ENCODE measurements around the gene APC2. TPM values are rescaled to one million over a fixed set of nuclear protein-coding genes. Genes with fewer than 3 reads are reported as not detected.

The APC2 gene
- total RNA-seq, 2 donors from 2014 or later: 0.38 to 0.57 TPM

- H3K9ac ChIP-seq (ENCODE audit: extremely low read depth, low read length, poor library complexity, severe bottlenecking): no peak overlapping the region
- Mint-ChIP-seq H3K27ac (no peak overlapping the region), H3K4me3 (no peak overlapping the region), H3K4me1 (peaks cover 4% of the 10 kb centered on the region), H3K36me3 (ENCODE audit: low read depth) (peaks cover 3% of the 10 kb centered on the region), H3K27me3 (ENCODE audit: insufficient read depth) (peaks cover 6% of the 10 kb centered on the region), H3K9me3 (no peaks in the 10 kb centered on the region)
- H3K27ac ChIP-seq (ENCODE audit: low read depth, low read length): no peak overlapping the region
- TF ChIP-seq, protein P1, sequence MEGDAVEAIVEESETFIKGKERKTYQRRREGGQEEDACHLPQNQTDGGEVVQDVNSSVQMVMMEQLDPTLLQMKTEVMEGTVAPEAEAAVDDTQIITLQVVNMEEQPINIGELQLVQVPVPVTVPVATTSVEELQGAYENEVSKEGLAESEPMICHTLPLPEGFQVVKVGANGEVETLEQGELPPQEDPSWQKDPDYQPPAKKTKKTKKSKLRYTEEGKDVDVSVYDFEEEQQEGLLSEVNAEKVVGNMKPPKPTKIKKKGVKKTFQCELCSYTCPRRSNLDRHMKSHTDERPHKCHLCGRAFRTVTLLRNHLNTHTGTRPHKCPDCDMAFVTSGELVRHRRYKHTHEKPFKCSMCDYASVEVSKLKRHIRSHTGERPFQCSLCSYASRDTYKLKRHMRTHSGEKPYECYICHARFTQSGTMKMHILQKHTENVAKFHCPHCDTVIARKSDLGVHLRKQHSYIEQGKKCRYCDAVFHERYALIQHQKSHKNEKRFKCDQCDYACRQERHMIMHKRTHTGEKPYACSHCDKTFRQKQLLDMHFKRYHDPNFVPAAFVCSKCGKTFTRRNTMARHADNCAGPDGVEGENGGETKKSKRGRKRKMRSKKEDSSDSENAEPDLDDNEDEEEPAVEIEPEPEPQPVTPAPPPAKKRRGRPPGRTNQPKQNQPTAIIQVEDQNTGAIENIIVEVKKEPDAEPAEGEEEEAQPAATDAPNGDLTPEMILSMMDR (conservative IDR thresholded peaks at IDR 0.05): no peak
- no peak for DNase-seq
- H3K9me3 ChIP-seq (ENCODE audit: control insufficient read depth, low read length): no peaks in the 10 kb centered on the region
- 94% methylated on average over 33 to 56 of the region's 56 CpGs for WGBS, 2 experiments (ENCODE audit: insufficient coverage in 1 of 2, insufficient read length in 1 of 2)
- H3K4me1 ChIP-seq (ENCODE audit: control insufficient read depth, insufficient read depth, low read length): no peaks in the 10 kb centered on the region
- no peak overlapping the region for H3K4me3 ChIP-seq (ENCODE audit: low read length)
- no peaks in the 10 kb centered on the region for H3K36me3 ChIP-seq (ENCODE audit: control insufficient read depth, insufficient read depth, low read length)
- peaks cover 8% of the 10 kb centered on the region for H3K27me3 ChIP-seq (ENCODE audit: control insufficient read depth, insufficient read depth, low read length, poor library complexity, severe bottlenecking)
These were observed 37.0 kb downstream of the APC2 start for GRCh38 chr19:1486720-1487575.

DNA sequence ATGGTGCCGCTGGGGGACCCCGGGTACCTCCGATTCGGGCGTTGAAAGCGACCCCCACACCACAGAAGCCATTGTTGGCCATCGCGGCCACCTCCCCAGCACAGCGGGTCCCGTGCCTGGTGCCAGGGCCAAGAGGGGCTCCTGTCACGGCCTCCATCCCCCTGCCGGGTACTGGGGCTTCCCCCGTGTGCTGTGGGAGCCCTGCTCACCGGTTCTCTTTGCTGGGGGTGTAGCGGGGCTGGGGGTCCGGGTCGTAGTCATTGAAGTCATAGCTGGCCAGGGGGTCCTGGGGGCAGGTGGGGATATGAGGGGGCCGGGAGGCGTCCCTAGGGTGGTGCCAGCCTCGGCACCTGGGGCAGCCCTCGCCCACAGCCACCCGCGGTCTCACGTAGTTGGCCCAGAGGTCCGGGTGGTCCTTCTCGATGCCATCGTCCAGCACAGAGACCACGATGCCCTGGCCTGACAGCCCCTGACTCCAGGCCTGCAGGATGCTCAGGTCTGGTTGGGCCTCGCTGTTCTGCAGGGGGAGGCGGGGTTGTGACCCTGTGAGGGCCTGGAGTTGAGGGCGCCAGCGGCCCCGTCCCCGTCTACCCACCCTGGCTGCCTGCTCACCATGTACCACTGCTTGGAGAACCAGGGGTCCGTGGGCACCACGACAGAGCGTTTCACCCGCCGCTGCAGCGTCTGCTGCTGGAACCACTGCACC, 37.8 kb downstream of the APC2 start:
- 91 to 92% methylated on average over 13 to 40 of the region's 40 CpGs for WGBS, 2 experiments (ENCODE audit: insufficient coverage in 1 of 2, insufficient read length in 1 of 2)
- Mint-ChIP-seq H3K4me3 (no peak overlapping the region), H3K27me3 (ENCODE audit: insufficient read depth) (peaks cover 13% of the 10 kb centered on the region), H3K36me3 (ENCODE audit: low read depth) (no peaks in the 10 kb centered on the region), H3K4me1 (peaks cover 5% of the 10 kb centered on the region), H3K27ac (no peak overlapping the region), H3K9me3 (no peaks in the 10 kb centered on the region)
- TF ChIP-seq, protein P1 (conservative IDR thresholded peaks at IDR 0.05): no peak
- Histone ChIP-seq H3K36me3 (ENCODE audit: control insufficient read depth, insufficient read depth, low read length) (no peaks in the 10 kb centered on the region), H3K9me3 (ENCODE audit: control insufficient read depth, low read length) (no peaks in the 10 kb centered on the region), H3K27ac (ENCODE audit: low read depth, low read length) (no peak overlapping the region), H3K9ac (ENCODE audit: extremely low read depth, low read length, poor library complexity, severe bottlenecking) (no peak overlapping the region), H3K27me3 (ENCODE audit: control insufficient read depth, insufficient read depth, low read length, poor library complexity, severe bottlenecking) (peaks cover 16% of the 10 kb centered on the region), H3K4me3 (ENCODE audit: low read length) (no peak overlapping the region), H3K4me1 (ENCODE audit: control insufficient read depth, insufficient read depth, low read length) (no peaks in the 10 kb centered on the region)
- DNase-seq: no peak

- H3K4me1 Mint-ChIP-seq: peaks cover 5% of the 10 kb centered on the region
- no peak overlapping the region for H3K4me3 ChIP-seq (ENCODE audit: low read length)
- 93 to 95% methylated on average over 8 to 11 of the region's 11 CpGs for WGBS, 2 experiments (ENCODE audit: insufficient coverage in 1 of 2, insufficient read length in 1 of 2)
- H3K27ac Mint-ChIP-seq: no peak overlapping the region
- DNase-seq: no peak
- peaks cover 16% of the 10 kb centered on the region for H3K27me3 ChIP-seq (ENCODE audit: control insufficient read depth, insufficient read depth, low read length, poor library complexity, severe bottlenecking)
- no peaks in the 10 kb centered on the region for H3K9me3 Mint-ChIP-seq
- no peak overlapping the region for H3K27ac ChIP-seq (ENCODE audit: low read depth, low read length)
- H3K27me3 Mint-ChIP-seq (ENCODE audit: insufficient read depth): peaks cover 18% of the 10 kb centered on the region
- H3K9me3 ChIP-seq (ENCODE audit: control insufficient read depth, low read length): no peaks in the 10 kb centered on the region
- no peak overlapping the region for H3K9ac ChIP-seq (ENCODE audit: extremely low read depth, low read length, poor library complexity, severe bottlenecking)
- H3K4me3 Mint-ChIP-seq: no peak overlapping the region
- TF ChIP-seq, protein P1 (conservative IDR thresholded peaks at IDR 0.05): no peak
- no peaks in the 10 kb centered on the region for H3K36me3 Mint-ChIP-seq (ENCODE audit: low read depth)
- no peaks in the 10 kb centered on the region for H3K4me1 ChIP-seq (ENCODE audit: control insufficient read depth, insufficient read depth, low read length)
- no peaks in the 10 kb centered on the region for H3K36me3 ChIP-seq (ENCODE audit: control insufficient read depth, insufficient read depth, low read length)
These were observed 38.3 kb downstream of the APC2 start for GRCh38 chr19:1488282-1488601.

All from endodermal cell (in vitro differentiated cells).